ENCODE results near the gene CALB2.

DNA sequence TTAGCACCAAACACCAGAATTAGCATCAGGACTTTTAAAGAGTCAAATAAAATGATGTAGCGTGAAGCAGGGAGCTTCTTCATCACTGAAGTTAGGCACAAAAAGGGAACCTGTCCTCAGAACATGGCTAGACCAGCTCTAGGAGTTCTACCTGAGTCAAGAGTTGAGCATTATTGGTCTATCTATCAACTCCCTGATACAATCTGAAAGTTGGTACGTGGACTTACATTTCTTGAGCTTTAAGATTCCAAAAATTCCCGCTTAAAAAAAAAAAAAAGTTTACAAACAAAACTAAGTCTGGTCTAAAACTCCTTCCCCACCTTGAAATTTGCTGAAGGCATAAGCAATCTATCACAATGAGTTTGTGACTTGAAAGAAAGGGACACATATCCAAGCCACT lies 71.1 kb downstream of the CALB2 start:
- TF ChIP-seq POLR2A (IDR thresholded peaks at IDR 0.05; ENCODE audit: low read depth, low read length): no peak
- no peak for TF ChIP-seq CTCF (conservative IDR thresholded peaks at IDR 0.05; ENCODE audit: low read depth, low read length)
- TF ChIP-seq, protein P1, sequence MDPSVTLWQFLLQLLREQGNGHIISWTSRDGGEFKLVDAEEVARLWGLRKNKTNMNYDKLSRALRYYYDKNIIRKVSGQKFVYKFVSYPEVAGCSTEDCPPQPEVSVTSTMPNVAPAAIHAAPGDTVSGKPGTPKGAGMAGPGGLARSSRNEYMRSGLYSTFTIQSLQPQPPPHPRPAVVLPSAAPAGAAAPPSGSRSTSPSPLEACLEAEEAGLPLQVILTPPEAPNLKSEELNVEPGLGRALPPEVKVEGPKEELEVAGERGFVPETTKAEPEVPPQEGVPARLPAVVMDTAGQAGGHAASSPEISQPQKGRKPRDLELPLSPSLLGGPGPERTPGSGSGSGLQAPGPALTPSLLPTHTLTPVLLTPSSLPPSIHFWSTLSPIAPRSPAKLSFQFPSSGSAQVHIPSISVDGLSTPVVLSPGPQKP (IDR thresholded peaks at IDR 0.05; ENCODE audit: borderline replicate concordance, low read depth, low read length): no peak
- TF ChIP-seq MAZ (IDR thresholded peaks at IDR 0.05; ENCODE audit: borderline replicate concordance, low read depth, low read length): no peak
- TF ChIP-seq, protein P2, sequence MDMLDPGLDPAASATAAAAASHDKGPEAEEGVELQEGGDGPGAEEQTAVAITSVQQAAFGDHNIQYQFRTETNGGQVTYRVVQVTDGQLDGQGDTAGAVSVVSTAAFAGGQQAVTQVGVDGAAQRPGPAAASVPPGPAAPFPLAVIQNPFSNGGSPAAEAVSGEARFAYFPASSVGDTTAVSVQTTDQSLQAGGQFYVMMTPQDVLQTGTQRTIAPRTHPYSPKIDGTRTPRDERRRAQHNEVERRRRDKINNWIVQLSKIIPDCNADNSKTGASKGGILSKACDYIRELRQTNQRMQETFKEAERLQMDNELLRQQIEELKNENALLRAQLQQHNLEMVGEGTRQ (IDR thresholded peaks at IDR 0.05; ENCODE audit: low read depth, low read length): no peak
- no peak for TF ChIP-seq RAD21 (IDR thresholded peaks at IDR 0.05; ENCODE audit: low read length)
- no peak for TF ChIP-seq RFX5 (IDR thresholded peaks at IDR 0.05; ENCODE audit: low read depth, low read length)
- TF ChIP-seq MAFK (IDR thresholded peaks at IDR 0.05; ENCODE audit: low read depth, low read length): no peak
- TF ChIP-seq RCOR1 (IDR thresholded peaks at IDR 0.05; ENCODE audit: insufficient replicate concordance, low read length): no peak
